Neural cell (in vitro differentiated cells): ENCODE results near the gene GDA.

ENCODE experiments used
- CTCF ChIP-seq: fragments of 450-650 bp; IDR thresholded peaks from 2 replicates; pipeline ENCODE4 v1.5.1; 2014; ENCODE audit warnings: antibody characterized with exemption, mild to moderate bottlenecking, moderate library complexity; ENCODE audit not compliant: poor library complexity, severe bottlenecking
- EP300 ChIP-seq: fragments of 450-650 bp; conservative IDR thresholded peaks from 2 replicates; pipeline ENCODE4 v1.6.1; 2014; ENCODE audit warnings: antibody characterized with exemption, mild to moderate bottlenecking, moderate library complexity; ENCODE audit not compliant: poor library complexity, severe bottlenecking
- EZH2 ChIP-seq: fragments of 200-600, 300-800 bp; shearing (Covaris generic), sonication (generic); IDR thresholded peaks from 2 replicates; pipeline ENCODE4 v1.6.1; 2014; ENCODE audit warnings: antibody characterized with exemption, low read length, borderline replicate concordance, mild to moderate bottlenecking; ENCODE audit not compliant: insufficient read depth, poor library complexity, severe bottlenecking
- TAF1 ChIP-seq: IDR thresholded peaks from 2 replicates; pipeline ENCODE4 v1.6.1; 2012; ENCODE audit warnings: low read depth

GRCh38 chr9:72232778-72233177, 83.5 kb downstream of the GDA start:
- TF ChIP-seq CTCF: no peak
- no peak for TF ChIP-seq EZH2
- TF ChIP-seq EP300: no peak
- no peak for TF ChIP-seq TAF1
